Fibroblast of lung (primary cell): ENCODE results near the gene OGFR. TPM values are rescaled to one million over a fixed set of nuclear protein-coding genes. Genes with fewer than 3 reads are reported as not detected.

Source experiments
- DNase-seq, 2 donors: peaks; one replicate each; pipeline versions ENCODE4 v3.0.0 to v3.0.0-alpha.2; 2010; ENCODE audit warnings: low read depth in 2 of 2
- H2AFZ ChIP-seq: 2 replicates; pipeline ENCODE4 v1.5.1; 2012; ENCODE audit warnings: low read length, control low read depth, inconsistent platforms
- H3K27ac ChIP-seq: 2 replicates; pipeline ENCODE4 v1.5.1; 2011; ENCODE audit warnings: low read length, control low read depth; ENCODE audit not compliant: insufficient read depth
- H3K27me3 ChIP-seq: 2 replicates; pipeline ENCODE4 v1.5.1; 2011; ENCODE audit warnings: mild to moderate bottlenecking, low read length; ENCODE audit not compliant: control insufficient read depth, insufficient read depth
- H3K36me3 ChIP-seq: 2 replicates; pipeline ENCODE4 v1.5.1; 2011; ENCODE audit warnings: low read length; ENCODE audit not compliant: control insufficient read depth, insufficient read depth
- H3K4me1 ChIP-seq: 2 replicates; pipeline ENCODE4 v1.5.1; 2011; ENCODE audit warnings: low read length; ENCODE audit not compliant: control insufficient read depth, insufficient read depth; ENCODE audit errors: extremely low read depth
- H3K4me2 ChIP-seq: 2 replicates; pipeline ENCODE4 v1.5.1; 2011; ENCODE audit warnings: low read length, control low read depth; ENCODE audit not compliant: insufficient read depth; ENCODE audit errors: extremely low read depth
- H3K4me3 ChIP-seq, 4 experiments: fragments of 200-600 bp in 1 of 4; sonication (generic) in 1 of 4; replicated peaks in 1 of 4; 2 replicates each; pipeline ENCODE4 v1.5.1; 2011 to 2016; ENCODE audit warnings: low read length in 4 of 4, low read depth in 3 of 4, mild to moderate bottlenecking in 3 of 4, control low read depth in 2 of 4, inconsistent platforms in 1 of 4, mixed read lengths in 1 of 4; ENCODE audit not compliant: insufficient read depth in 1 of 4; ENCODE audit errors: control extremely low read depth in 1 of 4
- H3K79me2 ChIP-seq: 2 replicates; pipeline ENCODE4 v1.5.1; 2012; ENCODE audit warnings: mild to moderate bottlenecking, low read length, inconsistent platforms; ENCODE audit not compliant: control insufficient read depth, insufficient read depth
- H3K9ac ChIP-seq: 2 replicates; pipeline ENCODE4 v1.5.1; 2011; ENCODE audit warnings: mild to moderate bottlenecking, low read length, control low read depth; ENCODE audit not compliant: insufficient read depth
- H3K9me3 ChIP-seq: 2 replicates; pipeline ENCODE4 v1.5.1; 2012; ENCODE audit warnings: low read depth, low read length; ENCODE audit not compliant: control insufficient read depth, insufficient read depth
- H4K20me1 ChIP-seq: 2 replicates; pipeline ENCODE4 v1.5.1; 2011; ENCODE audit warnings: low read length; ENCODE audit not compliant: control insufficient read depth, insufficient read depth; ENCODE audit errors: extremely low read depth
- EZH2 ChIP-seq: IDR thresholded peaks from 2 replicates; pipeline ENCODE4 v1.5.1; 2012; ENCODE audit warnings: low read length, control low read depth, mild to moderate bottlenecking; ENCODE audit errors: missing control alignments
- polyA plus RNA-seq, 2 donors: library from polyadenylated mRNA; depleted of rRNA in 1 of 2; stranded (reverse) in 1 of 2; unstranded in 1 of 2; fragments of >200 nt; gene quantifications; 2 replicates each; pipeline ENCODE4 v1.2.1, GENCODE V29; 2011 to 2012; ENCODE audit warnings: missing spikeins in 1 of 2
- total RNA-seq: library from RNA; depleted of rRNA; stranded (reverse); fragments of >200 nt; gene quantifications from 2 replicates; pipeline ENCODE4 v1.2.1, GENCODE V29; 2014
- TF ChIP-seq, protein P1 (sequence below), 2 donors: IDR thresholded peaks in 1 of 2; conservative IDR thresholded peaks in 1 of 2; 1 replicate in 1 of 2; 2 replicates in 1 of 2; pipeline ENCODE4 v1.5.1; 2011 to 2012; ENCODE audit warnings: low read length in 2 of 2, control low read depth in 1 of 2, inconsistent platforms in 1 of 2, low read depth in 1 of 2, mild to moderate bottlenecking in 1 of 2

Gene OGFR
- total and polyA plus RNA-seq, 2 donors (not counting 1 experiment from before 2014, with no cell fraction given) = 19.7 to 34.0 TPM

DNA sequence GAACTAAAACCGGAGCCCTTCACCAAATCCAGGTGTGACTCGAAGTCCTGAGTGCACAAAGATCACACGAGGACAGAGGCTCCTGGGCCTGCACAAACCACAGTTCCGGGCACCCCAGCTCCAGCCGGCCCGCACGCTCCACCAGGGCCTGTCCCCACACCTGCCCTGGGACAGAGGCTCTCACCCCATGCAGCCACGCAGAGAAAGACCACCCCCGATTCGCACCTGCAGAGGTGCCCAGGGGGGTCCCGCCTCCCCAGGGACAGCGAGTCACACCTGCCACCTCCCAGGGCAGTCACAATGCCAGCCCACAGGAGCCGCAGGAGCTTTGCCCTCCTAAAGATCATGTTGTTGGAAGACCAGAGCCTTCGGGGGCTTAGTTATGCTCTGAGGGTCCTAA, 33.7 kb upstream of the OGFR start:
- H3K27me3 ChIP-seq = peaks cover 9% of the 10 kb centered on the region
- H3K27ac ChIP-seq = no peak overlapping the region
- no peak overlapping the region for H3K4me2 ChIP-seq
- no peaks in the 10 kb centered on the region for H4K20me1 ChIP-seq
- no peaks in the 10 kb centered on the region for H3K36me3 ChIP-seq
- no peak for DNase-seq
- no peaks in the 10 kb centered on the region for H3K79me2 ChIP-seq
- no peak overlapping the region for H2AFZ ChIP-seq
- no peaks in the 10 kb centered on the region for H3K9me3 ChIP-seq
- no peaks in the 10 kb centered on the region for H3K4me1 ChIP-seq
- H3K4me3 ChIP-seq = no peak overlapping the region
- no peak overlapping the region for H3K9ac ChIP-seq
- no peak for TF ChIP-seq EZH2
- TF ChIP-seq, protein P1, sequence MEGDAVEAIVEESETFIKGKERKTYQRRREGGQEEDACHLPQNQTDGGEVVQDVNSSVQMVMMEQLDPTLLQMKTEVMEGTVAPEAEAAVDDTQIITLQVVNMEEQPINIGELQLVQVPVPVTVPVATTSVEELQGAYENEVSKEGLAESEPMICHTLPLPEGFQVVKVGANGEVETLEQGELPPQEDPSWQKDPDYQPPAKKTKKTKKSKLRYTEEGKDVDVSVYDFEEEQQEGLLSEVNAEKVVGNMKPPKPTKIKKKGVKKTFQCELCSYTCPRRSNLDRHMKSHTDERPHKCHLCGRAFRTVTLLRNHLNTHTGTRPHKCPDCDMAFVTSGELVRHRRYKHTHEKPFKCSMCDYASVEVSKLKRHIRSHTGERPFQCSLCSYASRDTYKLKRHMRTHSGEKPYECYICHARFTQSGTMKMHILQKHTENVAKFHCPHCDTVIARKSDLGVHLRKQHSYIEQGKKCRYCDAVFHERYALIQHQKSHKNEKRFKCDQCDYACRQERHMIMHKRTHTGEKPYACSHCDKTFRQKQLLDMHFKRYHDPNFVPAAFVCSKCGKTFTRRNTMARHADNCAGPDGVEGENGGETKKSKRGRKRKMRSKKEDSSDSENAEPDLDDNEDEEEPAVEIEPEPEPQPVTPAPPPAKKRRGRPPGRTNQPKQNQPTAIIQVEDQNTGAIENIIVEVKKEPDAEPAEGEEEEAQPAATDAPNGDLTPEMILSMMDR (conservative IDR thresholded peaks at IDR 0.05 in 1 of 2, IDR thresholded peaks at IDR 0.05 in 1 of 2; ENCODE audit: low read depth in 1 of 2, low read length in 2 of 2) = no peak

DNA sequence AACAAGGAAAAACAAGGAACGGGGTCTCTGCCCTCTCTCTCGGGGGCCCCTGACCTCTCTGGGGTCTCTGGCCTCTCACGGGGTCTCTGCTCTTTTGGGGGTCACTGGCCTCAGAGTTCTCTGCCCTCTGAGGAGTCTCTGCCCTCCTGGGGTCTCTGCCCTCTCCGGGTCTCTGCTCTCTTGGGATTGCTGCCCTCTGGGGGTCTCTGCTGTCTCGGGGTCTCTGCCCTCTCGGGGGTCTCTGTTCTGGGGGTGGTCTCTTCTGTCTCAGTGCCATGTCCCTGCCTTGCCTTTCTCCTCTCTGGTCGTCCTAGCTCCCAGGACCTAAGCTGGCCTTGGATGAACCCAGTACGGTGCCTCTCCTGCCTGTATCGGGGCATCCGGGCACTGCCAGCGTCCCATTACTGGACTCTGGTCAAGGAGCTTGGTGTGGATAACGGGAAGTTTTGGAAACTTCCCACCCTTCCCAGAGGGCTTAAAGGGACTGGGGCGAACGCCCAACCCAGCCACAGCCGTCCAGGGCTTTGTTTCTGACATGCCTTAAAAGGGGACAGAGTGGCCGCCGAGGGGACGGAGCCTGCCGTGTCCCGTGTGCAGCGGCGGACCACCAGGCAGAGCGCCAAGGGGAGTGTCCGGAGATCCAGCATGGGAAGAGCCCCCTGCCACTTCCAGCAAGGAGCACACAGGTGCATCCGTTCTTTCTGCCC, 33.1 kb upstream of the OGFR start:
- peaks cover 7% of the 10 kb centered on the region for H3K27me3 ChIP-seq
- TF ChIP-seq, protein P1 (conservative IDR thresholded peaks at IDR 0.05 in 1 of 2, IDR thresholded peaks at IDR 0.05 in 1 of 2; ENCODE audit: low read depth in 1 of 2, low read length in 2 of 2) = no peak
- TF ChIP-seq EZH2 = no peak
- H3K9ac ChIP-seq = no peak overlapping the region
- no peak overlapping the region for H3K4me2 ChIP-seq
- no peak overlapping the region for H3K27ac ChIP-seq
- no peak for DNase-seq
- no peaks in the 10 kb centered on the region for H4K20me1 ChIP-seq
- H3K4me3 ChIP-seq = no peak overlapping the region
- H3K36me3 ChIP-seq = no peaks in the 10 kb centered on the region
- H3K79me2 ChIP-seq = no peaks in the 10 kb centered on the region
- no peaks in the 10 kb centered on the region for H3K4me1 ChIP-seq
- H3K9me3 ChIP-seq = no peaks in the 10 kb centered on the region
- H2AFZ ChIP-seq = no peak overlapping the region

DNA sequence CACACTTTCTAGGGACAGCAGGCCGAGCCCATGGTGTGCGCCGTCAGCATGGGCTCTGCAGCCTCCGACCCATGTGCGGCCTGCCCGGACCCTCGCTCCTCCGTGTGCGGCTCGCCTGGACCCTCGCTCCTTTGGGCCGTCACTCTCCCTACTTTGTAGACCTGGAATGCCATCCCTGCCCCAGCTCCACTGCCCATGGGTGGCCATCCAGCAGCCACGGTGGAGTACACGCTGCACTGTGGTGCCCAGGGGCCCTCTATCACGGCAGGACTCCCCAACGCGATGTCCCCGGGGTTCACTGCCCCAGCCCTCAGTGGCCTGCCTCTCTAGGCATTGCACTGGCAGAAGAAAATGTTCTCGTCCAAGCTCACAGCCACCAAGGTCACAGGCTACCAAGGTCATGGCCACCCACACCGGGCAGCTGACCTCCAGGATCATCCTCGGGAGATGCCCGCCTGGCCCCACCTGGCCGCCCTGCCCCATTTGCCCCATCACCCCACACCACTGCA, 32.5 kb upstream of the OGFR start:
- no peak overlapping the region for H3K4me3 ChIP-seq
- H3K79me2 ChIP-seq = no peaks in the 10 kb centered on the region
- H3K27me3 ChIP-seq = peaks cover under 1% of the 10 kb centered on the region
- H3K4me1 ChIP-seq = no peaks in the 10 kb centered on the region
- H3K9me3 ChIP-seq = no peaks in the 10 kb centered on the region
- no peak for DNase-seq
- no peak for TF ChIP-seq EZH2
- TF ChIP-seq, protein P1 (conservative IDR thresholded peaks at IDR 0.05 in 1 of 2, IDR thresholded peaks at IDR 0.05 in 1 of 2; ENCODE audit: low read depth in 1 of 2, low read length in 2 of 2) = no peak
- no peak overlapping the region for H3K27ac ChIP-seq
- H3K4me2 ChIP-seq = no peak overlapping the region
- H4K20me1 ChIP-seq = no peaks in the 10 kb centered on the region
- no peak overlapping the region for H3K9ac ChIP-seq
- no peaks in the 10 kb centered on the region for H3K36me3 ChIP-seq
- no peak overlapping the region for H2AFZ ChIP-seq
